Heart left ventricle (tissue), 16 donors: ENCODE data around the gene ATP1A1. TPM values are rescaled to one million over a fixed set of nuclear protein-coding genes. Genes with fewer than 3 reads are reported as not detected.

ENCODE experiments used
- ATAC-seq, 4 donors: fragments of 200-7000 bp; cut with Tn5 transposase; one replicate each; pipeline ENCODE4 v1.9.1; 2020 to 2022; ENCODE audit warnings: moderate library complexity in 4 of 4, mild to moderate bottlenecking in 3 of 4, moderate number of reproducible peaks in 1 of 4
- DNase-seq, 5 donors: peaks; one replicate each; pipeline ENCODE4 v3.0.0-alpha.2; 2020
- H3K27ac ChIP-seq, 12 donors: fragments of 200-600 bp; sonication (generic) in 4 of 12; one replicate each; pipeline versions ENCODE4 v1.5.0 to v1.8.0; 2016 to 2022; ENCODE audit warnings: mild to moderate bottlenecking in 2 of 12
- H3K27me3 ChIP-seq, 9 donors: fragments of 200-600 bp; sonication (generic) in 2 of 9; one replicate each; pipeline versions ENCODE4 v1.5.1 to v1.8.0; 2016 to 2022; ENCODE audit warnings: mild to moderate bottlenecking in 3 of 9
- H3K36me3 ChIP-seq, 9 donors: fragments of 200-600 bp; sonication (generic) in 2 of 9; one replicate each; pipeline versions ENCODE4 v1.5.0 to v1.8.0; 2018 to 2022; ENCODE audit warnings: mild to moderate bottlenecking in 2 of 9
- H3K4me1 ChIP-seq, 12 donors: fragments of 200-600 bp; sonication (generic) in 4 of 12; one replicate each; pipeline versions ENCODE4 v1.5.0 to v1.8.0; 2016 to 2022; ENCODE audit warnings: mild to moderate bottlenecking in 3 of 12
- H3K4me3 ChIP-seq, 12 donors: fragments of 200-600 bp; sonication (generic) in 4 of 12; one replicate each; pipeline versions ENCODE4 v1.5.0 to v1.8.0; 2017 to 2022; ENCODE audit warnings: mild to moderate bottlenecking in 9 of 12, moderate library complexity in 4 of 12
- H3K9me3 ChIP-seq, 12 donors: fragments of 200-600 bp; sonication (generic) in 4 of 12; one replicate each; pipeline versions ENCODE4 v1.5.0 to v1.8.0; 2016 to 2022; ENCODE audit warnings: mild to moderate bottlenecking in 1 of 12
- POLR2A ChIP-seq, 2 donors: fragments of 450-650 bp; IDR thresholded peaks; one replicate each; pipeline ENCODE4 v1.6.1; 2017; ENCODE audit warnings: antibody characterized with exemption in 2 of 2, mild to moderate bottlenecking in 2 of 2, moderate library complexity in 2 of 2
- WGBS, 4 donors: extraction: QIAGEN DNeasy Blood & Tissue Kit in 2 of 4; methylation state at CpG; one replicate each; pipeline versions ENCODE4 v1.1.5 to v1.1.7; 2013 to 2018; 5-methylcytosine and 5-hydroxymethylcytosine counted together
- intact Hi-C, 10 donors: fragments of 100-400 bp; cut with DNase I; formaldehyde crosslinking; loops; one replicate each; pipeline versions ENCODE4 v1.11.1 to v1.14.2; 2022
- polyA plus RNA-seq, 2 donors: library from polyadenylated mRNA; stranded (reverse); fragments of 200-250 nt; gene quantifications; one replicate each; pipeline ENCODE4 v1.2.3, GENCODE V29; 2013
- total RNA-seq, 9 donors: library from RNA; depleted of rRNA in 2 of 9; stranded (reverse); fragments of >200 nt in 2 of 9; fragmentation: NEBNext Ultra II Directional in 3 of 9; extraction: Animal tissue kit (Norgen Biotek cat#: 25700) in 3 of 9; gene quantifications; one replicate each; pipeline versions ENCODE4 v1.1.0 to v1.2.4, GENCODE V29; 2016 to 2023
- TF ChIP-seq, protein P1 (sequence below), 12 donors: fragments of 200-600 bp; sonication (generic) in 4 of 12; IDR thresholded peaks; one replicate each; pipeline versions ENCODE4 v1.5.0 to v1.8.0; 2018 to 2022; ENCODE audit warnings: antibody characterized with exemption in 12 of 12, mild to moderate bottlenecking in 5 of 12
- donor health status: ischemic (EF 13 %, LVEDD 7.1; RV severe dilation, severe dysfunction).
- donor health status: healthy with polysubstance abuse.
- donor health status: DM: no; HTN: yes; CAD: no.
- donor health status: DM: no; HTN: no; CAD: no.
- donor health status: ischemic (EF 25% LVEDD 6.9; RV normal size, moderate dysfunction).
- donor health status: ischemic (EF 25% LVEDD 5.7; RV mildly dilated, moderate dysfunction).
- donor health status: healthy.
- donor health status: DM: yes; HTN: yes; CAD: no.
- donor health status: ischemic (EF 35%, LVEDD 5.7; RV mildly dilated, moderate dysfunction).
- donor health status: nonischemic (EF 11% LVEDD 7.7; RV severe dilation, severe dysfunction).
- donor health status: DM: yes; HTN: yes; CAD: no.
- donor health status: PGD.
- donor health status: ischemic (EF 29% LVEDD 5.4; RV normal size, mild dysfunction).
- donor health status: nonischemic (EF 23%, LVEDD 6.1; RV moderate dilation, normal function).

Gene ATP1A1
- total and polyA plus RNA-seq, 11 donors, result 115 to 896 (median 241) TPM

DNA sequence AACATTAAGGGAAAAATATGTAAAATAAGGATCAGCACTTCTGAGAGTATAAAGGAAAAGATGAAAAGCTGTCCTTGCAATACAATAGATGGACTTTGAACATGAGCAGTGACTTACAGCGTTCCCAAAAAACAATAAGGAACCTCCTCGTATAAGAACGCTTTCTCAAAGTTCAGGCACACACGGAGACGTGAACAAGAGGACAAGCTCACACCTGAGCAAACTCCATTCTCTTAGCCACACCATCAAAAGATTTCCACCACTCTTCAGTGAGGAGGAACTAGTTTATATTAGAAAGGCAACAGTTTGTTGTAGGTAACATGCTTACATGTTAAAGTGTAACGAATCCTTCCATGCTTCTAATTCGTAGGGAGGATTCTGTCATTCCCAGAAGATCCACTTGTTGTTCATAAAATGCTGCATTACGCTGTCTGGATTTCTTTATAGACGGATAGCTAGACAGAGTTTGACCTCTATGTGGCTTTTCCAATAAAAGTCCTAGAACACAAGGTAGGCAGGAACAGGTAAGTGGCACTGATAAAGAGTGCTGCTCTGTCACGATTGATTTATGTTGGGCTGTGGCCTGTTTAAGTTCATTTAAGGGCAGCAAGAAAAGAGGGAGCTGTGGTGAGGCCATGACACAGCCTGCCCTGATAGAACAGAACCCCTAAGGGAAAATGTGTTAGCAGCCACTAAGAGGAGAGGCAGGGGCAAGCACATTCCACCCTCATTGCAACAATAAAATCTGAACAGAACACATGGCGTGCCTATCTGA lies 37.0 kb upstream of the ATP1A1 start:
- intact Hi-C loops, result no loop called here
- 89 to 91% (median 91%) methylated on average over 11 of the region's 11 CpGs for WGBS, 4 donors
- Histone ChIP-seq H3K4me1 (peaks cover 0 to 21% (median 9%) of the 10 kb centered on the region in 12 donors), H3K27ac (no peak overlapping the region), H3K27me3 (no peaks in the 10 kb centered on the region), H3K36me3 (no peaks in the 10 kb centered on the region), H3K4me3 (no peak overlapping the region), H3K9me3 (no peaks in the 10 kb centered on the region)
- no peak for ATAC-seq
- no peak for DNase-seq
- TF ChIP-seq, protein P1, sequence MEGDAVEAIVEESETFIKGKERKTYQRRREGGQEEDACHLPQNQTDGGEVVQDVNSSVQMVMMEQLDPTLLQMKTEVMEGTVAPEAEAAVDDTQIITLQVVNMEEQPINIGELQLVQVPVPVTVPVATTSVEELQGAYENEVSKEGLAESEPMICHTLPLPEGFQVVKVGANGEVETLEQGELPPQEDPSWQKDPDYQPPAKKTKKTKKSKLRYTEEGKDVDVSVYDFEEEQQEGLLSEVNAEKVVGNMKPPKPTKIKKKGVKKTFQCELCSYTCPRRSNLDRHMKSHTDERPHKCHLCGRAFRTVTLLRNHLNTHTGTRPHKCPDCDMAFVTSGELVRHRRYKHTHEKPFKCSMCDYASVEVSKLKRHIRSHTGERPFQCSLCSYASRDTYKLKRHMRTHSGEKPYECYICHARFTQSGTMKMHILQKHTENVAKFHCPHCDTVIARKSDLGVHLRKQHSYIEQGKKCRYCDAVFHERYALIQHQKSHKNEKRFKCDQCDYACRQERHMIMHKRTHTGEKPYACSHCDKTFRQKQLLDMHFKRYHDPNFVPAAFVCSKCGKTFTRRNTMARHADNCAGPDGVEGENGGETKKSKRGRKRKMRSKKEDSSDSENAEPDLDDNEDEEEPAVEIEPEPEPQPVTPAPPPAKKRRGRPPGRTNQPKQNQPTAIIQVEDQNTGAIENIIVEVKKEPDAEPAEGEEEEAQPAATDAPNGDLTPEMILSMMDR (IDR thresholded peaks at IDR 0.05), result no peak
- TF ChIP-seq POLR2A (IDR thresholded peaks at IDR 0.05), result no peak

DNA sequence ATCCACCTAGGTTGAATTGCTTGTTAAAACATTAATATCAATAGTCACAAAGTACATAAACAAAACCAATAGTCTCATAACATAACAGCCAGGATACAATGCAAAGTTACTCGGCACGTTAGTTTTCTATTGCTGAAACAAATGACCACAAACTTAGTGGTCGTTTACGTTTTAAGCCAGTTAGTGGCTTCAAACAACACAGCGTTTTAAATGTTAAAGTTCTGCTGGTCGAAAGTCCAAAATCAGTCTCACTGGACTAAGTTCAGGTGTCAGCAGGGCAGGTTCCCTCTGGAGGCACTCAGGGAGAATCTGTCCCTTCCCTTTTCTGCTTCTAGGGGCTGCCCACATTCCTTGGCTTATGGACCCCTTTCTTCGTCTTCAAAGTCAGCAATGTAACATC lies 35.6 kb upstream of the ATP1A1 start:
- intact Hi-C loops, result no loop called here

DNA sequence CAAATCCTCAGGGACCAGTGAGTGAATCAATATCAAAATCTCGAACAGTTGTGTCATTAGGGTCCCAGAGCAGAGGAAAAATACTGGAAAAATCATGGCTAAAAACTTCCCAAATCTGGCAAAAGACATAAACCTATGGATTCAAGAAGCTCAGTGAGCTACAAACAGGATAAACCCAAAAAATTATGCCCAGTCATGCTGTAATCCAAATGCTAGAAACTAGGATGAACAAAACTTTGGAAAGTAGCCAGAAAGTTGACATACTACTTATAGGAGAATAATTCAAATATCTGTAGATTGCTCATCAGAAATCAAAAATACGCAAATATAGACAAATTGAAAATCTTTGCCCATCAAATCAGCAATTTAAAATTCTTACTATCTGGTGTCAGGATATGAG lies 34.6 kb upstream of the ATP1A1 start:
- Histone ChIP-seq H3K4me1 (peaks cover 0 to 21% (median 9%) of the 10 kb centered on the region in 12 donors), H3K27me3 (no peaks in the 10 kb centered on the region), H3K4me3 (no peak overlapping the region), H3K9me3 (no peaks in the 10 kb centered on the region), H3K27ac (no peak overlapping the region), H3K36me3 (no peaks in the 10 kb centered on the region)
- ATAC-seq (no peak), DNase-seq (no peak)
- WGBS, 4 donors, result 77 to 89% (median 82%) methylated on average over 2 of the region's 2 CpGs
- TF ChIP-seq, protein P1 (IDR thresholded peaks at IDR 0.05), result no peak
- no peak for TF ChIP-seq POLR2A (IDR thresholded peaks at IDR 0.05)
- intact Hi-C loops, result no loop called here

More for the DNA sequence above, 35.6 kb upstream of the ATP1A1 start:
- WGBS, 4 donors, result 94 to 96% (median 96%) methylated on average over 7 of the region's 7 CpGs
- TF ChIP-seq, protein P1 (IDR thresholded peaks at IDR 0.05), result no peak
- no peak for TF ChIP-seq POLR2A (IDR thresholded peaks at IDR 0.05)
- DNase-seq (no peak), ATAC-seq (no peak)
- Histone ChIP-seq H3K4me3 (no peak overlapping the region), H3K36me3 (no peaks in the 10 kb centered on the region), H3K4me1 (peaks cover 0 to 21% (median 9%) of the 10 kb centered on the region in 12 donors), H3K27me3 (no peaks in the 10 kb centered on the region), H3K27ac (no peak overlapping the region), H3K9me3 (no peaks in the 10 kb centered on the region)

DNA sequence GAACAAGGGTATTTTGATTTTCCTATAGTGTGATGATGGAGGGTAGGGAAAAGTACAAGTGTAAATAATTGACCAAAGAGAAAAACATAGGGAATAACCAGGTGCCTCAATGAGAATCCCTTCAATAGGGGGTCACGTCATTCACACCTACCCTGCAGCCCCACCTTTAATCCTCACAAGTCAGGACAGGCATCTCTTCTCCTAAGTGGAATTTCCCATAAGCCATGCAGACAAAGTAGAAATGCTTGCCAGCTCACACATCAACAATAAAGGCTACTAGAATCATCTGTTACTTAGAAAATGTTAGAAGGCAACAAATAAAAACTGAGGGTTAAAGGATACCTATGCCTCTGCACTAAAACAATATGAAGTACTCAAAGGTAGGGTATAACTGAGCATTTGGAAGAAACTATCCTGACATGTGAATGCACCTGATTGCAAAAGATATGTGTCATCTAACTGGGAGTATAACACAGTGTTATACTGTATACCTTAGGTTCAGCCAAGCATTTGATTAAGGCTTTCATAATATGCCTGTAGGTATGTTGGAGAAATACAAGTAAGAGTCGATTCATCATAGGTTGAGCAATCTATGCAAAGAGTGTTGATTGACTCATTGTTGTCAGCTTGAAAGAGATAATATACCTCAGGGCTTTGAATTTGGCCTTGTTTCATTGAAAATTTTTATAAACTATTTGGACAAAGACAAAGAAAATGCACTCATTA lies 32.4 kb upstream of the ATP1A1 start:
- no peaks in the 10 kb centered on the region for H3K9me3 ChIP-seq
- 83 to 90% (median 86%) methylated on average over 2 of the region's 2 CpGs for WGBS, 4 donors
- ATAC-seq (no peak), DNase-seq (no peak)
- H3K36me3 ChIP-seq, result no peaks in the 10 kb centered on the region
- H3K4me3 ChIP-seq, result no peak overlapping the region
- peaks cover 0 to 3% (median 0%) of the 10 kb centered on the region in 12 donors for H3K4me1 ChIP-seq
- H3K27me3 ChIP-seq, result no peaks in the 10 kb centered on the region
- no peak overlapping the region for H3K27ac ChIP-seq
- TF ChIP-seq, protein P1 (IDR thresholded peaks at IDR 0.05), result no peak
- TF ChIP-seq POLR2A (IDR thresholded peaks at IDR 0.05), result no peak
- intact Hi-C loops, result loop anchor here in 2 of 10 donors (10.0 kb wide), 2 partner anchors 116 to 186 kb away; no protein-coding TSS in a partner anchor
